Right hindlimb (tissue), 1 donor: ENCODE results near the gene SLC25A52.
"Not testable (repeated sequence)": the region's sequence is repeated elsewhere in the genome, so short reads cannot be mapped to it uniquely, and the experiment has no call there.

Source experiments
- DNase-seq: peaks from one replicate; pipeline ENCODE4 v3.0.0-alpha.2; 2018

SLC25A52 gene

GRCh38 chr18:31739651-31740050, 21.0 kb downstream of the SLC25A52 start:
- no peak for DNase-seq

DNA sequence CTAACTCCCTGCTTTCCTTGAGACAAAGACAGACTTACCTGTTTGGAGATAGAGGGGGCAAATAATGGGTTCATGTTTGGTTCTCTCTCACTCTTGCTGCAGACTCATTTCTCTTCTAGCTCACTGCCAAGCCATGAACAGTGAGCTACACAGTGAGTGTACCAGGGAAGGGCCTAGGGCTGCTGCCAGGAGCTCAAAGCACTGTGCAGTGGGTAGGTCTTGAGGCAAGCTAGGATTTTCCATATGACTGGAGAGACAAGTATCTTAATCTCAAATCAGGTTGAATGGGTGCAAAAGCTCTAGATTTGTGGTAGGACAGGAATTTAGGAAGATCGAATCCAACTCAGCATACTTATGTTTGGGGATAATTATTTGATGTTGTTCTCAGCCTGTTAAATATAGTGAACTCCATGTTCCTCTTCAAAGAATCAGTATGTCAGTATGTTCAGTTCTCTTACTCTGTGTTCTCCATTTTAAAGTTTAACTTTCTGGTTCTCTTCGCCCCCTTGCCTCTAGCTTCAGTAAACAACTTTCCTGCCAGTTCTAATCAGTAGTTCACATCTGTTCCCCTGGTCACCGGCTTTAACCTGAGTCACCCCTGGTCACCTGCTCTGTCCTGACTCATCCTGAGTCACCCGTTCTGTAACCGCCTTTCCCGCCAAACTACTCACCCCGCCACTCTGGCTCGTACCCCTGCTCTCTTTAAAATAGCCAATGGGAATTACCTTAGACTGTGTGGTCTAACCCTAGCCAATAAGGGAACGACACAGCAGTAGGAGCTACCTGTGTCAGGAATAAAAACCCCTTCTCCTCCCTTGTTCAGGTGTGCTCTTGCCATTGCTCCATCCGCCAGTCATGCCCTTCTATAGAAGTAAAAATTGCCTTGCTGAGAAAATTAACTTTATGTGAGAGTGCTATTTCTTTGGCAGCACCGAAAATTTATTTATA, 21.9 kb downstream of the SLC25A52 start:
- no peak for DNase-seq

DNA sequence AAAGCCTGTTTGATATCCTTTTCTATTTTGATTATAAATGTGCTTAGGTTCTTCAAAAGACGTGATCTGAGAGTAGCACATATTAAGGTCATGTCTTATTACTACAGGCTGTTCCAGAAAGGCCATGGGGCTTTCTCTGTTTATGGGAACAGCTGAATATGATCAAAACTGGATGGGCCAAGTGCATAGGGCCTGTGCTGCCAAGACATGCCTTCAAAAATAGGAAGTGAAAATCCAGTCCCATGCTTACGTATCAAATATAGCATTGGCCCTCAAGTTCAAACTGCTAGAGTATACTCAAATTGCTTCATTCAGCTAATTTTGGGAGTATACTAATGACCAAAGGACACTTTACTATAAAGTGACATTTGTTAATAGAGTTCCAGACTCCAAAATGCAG, 24.1 kb downstream of the SLC25A52 start:
- no peak for DNase-seq

DNA sequence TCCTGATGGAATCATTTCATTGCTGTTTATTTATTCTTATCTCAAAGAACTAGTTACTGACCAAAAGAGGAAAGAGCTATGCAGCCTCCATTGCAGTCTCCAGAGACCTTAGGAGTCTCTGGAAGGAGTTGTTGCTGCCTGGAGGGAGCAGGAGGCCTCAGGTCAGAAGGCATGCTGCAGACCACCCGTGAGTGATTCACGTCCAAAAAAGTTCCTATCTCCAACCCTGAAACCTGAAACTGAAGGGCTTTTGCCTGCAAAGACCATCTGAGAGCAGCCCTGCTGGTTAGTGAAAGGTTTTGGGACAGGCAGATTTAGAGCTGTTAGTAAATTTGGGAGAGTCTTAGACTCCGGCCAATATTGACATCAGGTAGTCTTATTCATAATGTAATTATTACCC, 29.1 kb downstream of the SLC25A52 start:
- no peak for DNase-seq

DNA sequence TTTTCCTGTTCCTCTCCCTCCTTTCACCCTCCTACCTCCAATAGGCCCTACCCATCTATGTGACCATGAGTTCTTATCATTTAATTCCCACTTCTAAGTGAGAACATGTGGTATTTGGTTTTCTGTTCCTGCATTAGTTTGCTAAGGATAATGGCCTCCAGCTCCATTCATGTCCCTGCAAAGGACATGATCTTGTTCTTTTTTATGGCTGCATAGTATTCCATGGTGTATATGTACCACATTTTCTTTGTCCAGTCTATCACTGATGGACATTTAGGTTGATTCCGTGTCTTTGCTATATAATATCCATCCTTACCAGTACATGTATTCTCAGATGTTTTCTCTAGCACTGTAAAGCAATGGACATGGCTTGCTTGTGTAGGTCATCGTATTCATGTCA, 31.5 kb downstream of the SLC25A52 start:
- not testable (repeated sequence) for DNase-seq

- DNase-seq, result peak; percentile 46
Observed at GRCh38 chr18:31723990-31724711, 36.5 kb downstream of the SLC25A52 start.

- peak; percentile 21 for DNase-seq
Observed at GRCh38 chr18:31723639-31723989, 37.1 kb downstream of the SLC25A52 start.

DNA sequence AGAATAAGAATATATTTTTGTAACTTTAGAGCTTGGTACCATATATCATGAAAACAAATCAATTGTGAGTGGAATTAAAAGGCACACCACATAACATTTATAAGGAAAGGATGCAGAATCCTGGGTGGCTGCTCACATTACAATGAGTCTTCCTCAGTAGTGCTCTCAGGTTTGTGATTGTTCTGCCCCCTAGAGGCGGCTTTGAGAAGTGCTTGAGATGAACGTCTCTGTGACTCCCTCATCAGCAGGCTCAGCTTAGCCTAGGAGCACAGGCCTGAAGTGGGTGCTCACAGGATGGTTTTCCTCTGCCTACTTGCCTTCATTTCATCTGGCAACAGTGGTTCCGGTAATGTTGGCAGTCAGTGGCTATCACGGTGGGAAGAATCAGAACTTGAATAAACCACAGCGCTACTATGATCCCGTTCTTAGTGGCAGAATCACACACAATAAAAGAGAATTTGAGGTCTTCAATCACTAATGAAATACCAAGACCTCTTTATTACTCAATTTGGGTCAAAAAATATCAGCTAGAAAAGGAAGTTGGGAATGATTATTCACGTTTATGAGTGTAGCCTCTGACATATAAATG, 38.2 kb downstream of the SLC25A52 start:
- peak; percentile 82 for DNase-seq

DNA sequence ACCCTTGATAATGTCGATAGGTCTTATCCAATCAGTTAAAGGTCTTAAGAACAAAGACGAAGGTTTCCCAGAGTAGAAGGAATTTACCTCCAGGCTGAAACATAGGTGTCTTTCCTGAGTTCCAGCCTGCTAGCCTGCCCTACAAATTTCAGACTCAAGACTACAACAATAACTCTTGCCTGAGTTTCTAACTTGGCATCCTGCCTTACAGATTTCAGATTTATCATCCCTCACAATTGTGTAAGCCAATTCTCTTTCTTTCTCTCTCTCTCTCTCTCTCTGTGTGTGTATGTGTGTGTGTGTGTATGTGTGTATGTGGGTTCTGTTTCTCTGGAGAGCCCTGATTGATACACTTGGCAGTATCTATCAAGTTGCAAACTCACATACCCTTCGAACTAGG, 39.1 kb downstream of the SLC25A52 start:
- DNase-seq, result no peak

- no peak for DNase-seq
Observed at GRCh38 chr18:31720867-31721266, 39.8 kb downstream of the SLC25A52 start.

- DNase-seq, result no peak
Observed at GRCh38 chr18:31719363-31720006, 41.2 kb downstream of the SLC25A52 start.

- no peak for DNase-seq
Observed at GRCh38 chr18:31718386-31718785, 42.3 kb downstream of the SLC25A52 start.

GRCh38 chr18:31716362-31716761, 44.3 kb downstream of the SLC25A52 start:
- DNase-seq, result no peak

- no peak for DNase-seq
Observed at GRCh38 chr18:31711365-31712172, 49.1 kb downstream of the SLC25A52 start.

GRCh38 chr18:31710826-31711225, 49.9 kb downstream of the SLC25A52 start:
- DNase-seq, result no peak
